Measurements from ENCODE around the gene MAP3K19.
"Not testable (repeated sequence)": the region's sequence is repeated elsewhere in the genome, so short reads cannot be mapped to it uniquely, and the experiment has no call there.

Gene MAP3K19

DNA sequence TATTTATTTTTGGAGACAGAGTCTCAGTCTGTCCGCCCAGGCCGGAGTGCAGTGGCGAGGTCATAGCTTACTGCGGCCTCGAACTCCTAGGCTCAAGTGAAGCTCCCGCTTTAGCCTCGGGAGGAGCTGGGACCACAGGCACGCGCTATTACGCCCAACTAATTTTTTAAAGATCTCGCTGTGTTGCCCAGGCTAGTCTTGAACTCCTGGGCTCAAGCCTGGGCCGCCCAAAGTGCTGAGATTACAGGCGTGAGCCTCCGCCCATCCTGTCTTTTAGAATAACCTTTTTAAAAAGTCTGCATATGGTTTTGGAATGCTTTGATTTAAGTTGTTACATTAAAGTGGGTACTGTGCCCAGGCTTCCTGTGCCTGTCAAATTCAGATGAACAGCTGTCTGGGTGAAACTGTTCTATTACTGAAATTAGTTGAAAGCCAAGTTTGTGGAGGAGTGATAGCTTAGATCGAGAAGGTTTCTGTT lies 5.8 kb upstream of the MAP3K19 start:
- in situ Hi-C loops (cut with MboI; ENCODE audit: low sequenced_read_pairs) = no loop called here

DNA sequence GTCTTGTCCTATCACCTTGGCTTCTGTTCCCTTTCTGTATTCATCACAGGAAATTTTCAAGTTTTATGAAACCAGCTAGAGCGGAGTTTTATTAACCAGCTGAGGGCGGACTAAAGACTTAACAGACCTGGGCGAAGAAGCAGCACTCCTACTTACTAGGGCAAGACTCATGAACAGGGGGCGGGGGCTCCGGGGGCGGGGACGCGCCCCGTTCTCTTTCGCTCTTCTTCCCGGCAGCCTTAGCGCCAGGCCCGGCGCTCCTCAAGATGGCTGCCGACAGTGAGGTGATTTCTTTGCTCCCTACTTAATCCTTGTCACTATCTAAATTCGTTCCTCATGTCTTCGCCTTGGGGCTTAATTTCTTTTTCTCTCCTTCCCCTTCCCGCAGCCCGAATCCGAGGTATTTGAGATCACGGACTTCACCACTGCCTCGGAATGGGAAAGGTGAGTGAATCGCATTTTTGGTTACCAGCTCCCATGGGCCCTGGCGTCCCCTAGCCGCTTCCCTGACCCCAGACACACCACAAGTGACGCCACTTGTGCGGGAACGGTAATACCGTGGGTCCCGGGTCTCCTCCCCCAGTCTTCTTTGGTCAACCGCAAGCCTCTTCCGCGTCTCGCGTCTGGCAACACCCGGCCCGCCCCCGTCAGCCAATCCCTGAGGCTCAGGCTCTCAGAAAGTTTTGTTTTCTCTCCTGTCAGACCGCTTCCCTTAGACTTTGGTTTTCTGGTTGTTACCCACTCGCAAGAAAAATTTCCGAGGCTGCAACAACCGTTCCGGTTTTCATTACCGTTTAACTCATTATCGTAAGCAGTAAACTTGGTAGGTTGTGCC lies 5.0 kb upstream of the MAP3K19 start, which contains the start of gene RAB3GAP1:
TSS of gene RAB3GAP1 (plus strand) at position 251 of the 835 bp plus-strand sequence. CDS start at position 267, 16 bp downstream.
- in situ Hi-C loops (cut with MboI; ENCODE audit: low sequenced_read_pairs) = no loop called here

DNA sequence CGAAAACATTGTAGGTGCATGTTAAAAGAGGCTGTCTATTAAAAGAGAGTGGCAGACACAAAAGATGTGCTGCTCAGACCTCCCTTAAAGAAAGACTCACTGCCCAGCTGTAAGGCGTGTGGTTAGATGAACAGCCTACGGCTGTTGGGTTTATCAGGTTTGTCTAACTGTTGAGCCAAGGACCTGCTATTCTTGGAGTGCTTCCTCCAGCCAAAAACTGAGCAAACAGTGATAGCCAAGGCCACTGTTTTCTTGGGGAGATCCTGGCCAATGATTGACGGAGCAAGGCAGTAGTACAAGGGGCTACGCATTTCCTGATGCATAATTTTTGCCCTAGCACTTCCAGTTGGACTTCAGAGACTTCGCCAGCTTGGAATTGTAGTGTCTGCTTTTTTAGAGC lies 3.4 kb upstream of the MAP3K19 start:
- in situ Hi-C loops (cut with MboI; ENCODE audit: low sequenced_read_pairs) = no loop called here

DNA sequence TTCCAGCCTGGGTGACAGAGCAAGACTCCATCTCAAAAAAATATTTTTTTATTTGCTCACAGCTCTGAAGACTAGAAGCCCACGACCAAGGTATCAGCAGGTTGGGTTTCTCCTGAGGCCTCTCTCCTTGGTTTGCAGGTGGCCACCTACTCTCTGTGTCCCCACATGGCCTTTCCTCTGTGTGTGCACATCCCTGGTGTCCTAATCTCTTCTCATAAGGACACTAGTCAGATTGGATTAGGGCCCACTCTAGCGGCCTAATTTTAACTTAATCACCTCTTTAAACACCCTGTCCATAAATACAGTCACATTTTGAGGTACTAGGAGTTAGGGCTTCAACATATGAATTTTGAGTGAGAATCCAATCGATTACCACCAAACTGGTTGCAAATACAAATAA lies 2.9 kb upstream of the MAP3K19 start:
- in situ Hi-C loops (cut with MboI; ENCODE audit: low sequenced_read_pairs) = no loop called here

DNA sequence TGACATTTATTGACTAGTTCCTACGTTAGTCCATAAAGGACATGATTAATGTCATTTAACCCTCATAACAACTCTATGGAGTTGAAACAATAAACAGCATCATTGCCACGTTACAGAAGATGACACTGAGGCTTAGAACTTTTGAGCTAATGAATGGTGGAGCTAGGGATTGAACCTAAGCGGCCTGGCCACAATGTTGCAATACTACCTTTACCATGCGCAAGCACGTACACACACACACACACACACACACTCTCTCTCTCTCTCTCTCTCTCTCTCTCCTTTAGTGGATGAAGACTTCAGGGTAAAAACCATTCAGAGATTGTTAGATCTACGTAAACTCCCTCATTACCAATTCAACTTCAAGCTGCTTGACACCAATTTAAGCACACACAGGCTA lies 875 bp upstream of the MAP3K19 start:
- in situ Hi-C loops (cut with MboI; ENCODE audit: low sequenced_read_pairs) = no loop called here

DNA sequence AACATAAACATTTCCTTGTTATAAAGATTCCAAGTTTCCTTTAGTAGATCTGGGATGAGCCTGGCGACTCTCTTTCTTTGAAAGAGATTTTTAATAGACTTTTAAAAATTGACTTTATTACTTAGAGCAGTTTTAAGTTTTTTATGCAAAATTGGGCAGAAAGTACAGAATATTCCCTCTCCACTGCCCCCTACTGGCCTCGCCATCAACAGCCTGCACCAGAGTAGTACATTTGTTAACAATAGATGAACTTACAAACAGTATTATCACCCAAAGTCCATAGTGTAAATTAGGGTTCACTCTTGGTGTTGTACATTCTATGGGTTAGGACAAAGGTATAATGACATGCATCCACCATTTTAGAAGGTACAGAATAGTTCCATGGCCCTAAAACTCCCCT lies 3.9 kb downstream of the MAP3K19 start:
- in situ Hi-C loops (cut with MboI; ENCODE audit: low sequenced_read_pairs) = no loop called here

DNA sequence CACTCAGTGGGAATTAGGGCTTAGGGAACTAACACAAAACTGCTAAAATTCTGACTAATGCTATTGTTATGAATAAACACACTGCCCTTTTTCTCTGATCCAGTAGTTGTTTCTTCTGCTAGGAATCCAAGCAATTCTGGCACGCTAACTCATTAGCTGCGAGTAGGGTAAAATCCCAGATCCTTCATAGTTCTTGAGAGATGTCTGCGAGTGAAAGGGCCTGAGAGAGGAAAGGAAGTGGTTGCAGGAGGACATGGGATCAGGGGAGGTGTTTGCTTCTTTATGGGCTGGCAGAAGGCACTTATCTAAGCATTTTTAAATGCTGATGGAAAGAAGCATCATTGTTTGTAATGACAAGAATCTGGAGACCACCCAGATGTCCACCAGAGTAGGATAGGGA lies 9.4 kb downstream of the MAP3K19 start:
- in situ Hi-C loops (cut with MboI; ENCODE audit: low sequenced_read_pairs) = no loop called here

DNA sequence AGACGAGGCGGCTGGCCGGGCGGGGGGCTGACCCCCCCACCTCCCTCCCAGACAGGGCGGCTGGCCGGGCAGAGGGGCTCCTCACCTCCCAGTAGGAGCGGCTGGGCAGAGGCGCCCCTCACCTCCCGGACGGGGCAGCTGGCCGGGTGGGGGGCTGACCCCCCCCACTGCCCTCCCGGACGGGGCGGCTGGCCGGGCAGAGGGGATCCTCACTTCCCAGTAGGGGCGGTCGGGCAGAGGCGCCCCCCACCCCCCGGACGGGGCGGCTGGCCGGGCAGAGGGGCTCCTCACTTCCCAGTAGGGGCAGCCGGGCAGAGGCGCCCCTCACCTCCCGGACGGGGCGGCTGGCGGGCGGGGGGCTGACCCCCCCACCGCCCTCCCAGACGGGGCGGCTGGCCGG lies 14.0 kb downstream of the MAP3K19 start:
- in situ Hi-C loops (cut with MboI; ENCODE audit: low sequenced_read_pairs) = not testable (repeated sequence)

DNA sequence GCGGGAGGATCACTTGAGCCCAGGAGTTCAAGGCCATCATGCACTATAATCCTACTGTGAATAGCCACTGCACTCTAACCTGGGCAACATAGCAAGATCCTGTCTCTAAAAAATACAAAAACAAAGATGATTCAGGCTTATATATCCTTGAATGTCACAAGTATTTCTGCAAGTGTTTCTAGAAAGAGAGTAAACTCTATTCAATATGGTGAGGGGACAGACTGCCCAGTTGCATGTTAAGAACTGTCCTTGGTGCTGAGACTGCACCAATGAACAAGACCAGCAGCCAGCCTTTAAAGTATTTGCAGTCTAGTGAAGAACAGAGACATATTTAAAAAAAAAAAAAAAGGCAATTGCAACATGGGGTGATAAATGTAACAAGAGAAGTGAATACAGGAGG lies 16.4 kb downstream of the MAP3K19 start:
- in situ Hi-C loops (cut with MboI; ENCODE audit: low sequenced_read_pairs) = no loop called here

DNA sequence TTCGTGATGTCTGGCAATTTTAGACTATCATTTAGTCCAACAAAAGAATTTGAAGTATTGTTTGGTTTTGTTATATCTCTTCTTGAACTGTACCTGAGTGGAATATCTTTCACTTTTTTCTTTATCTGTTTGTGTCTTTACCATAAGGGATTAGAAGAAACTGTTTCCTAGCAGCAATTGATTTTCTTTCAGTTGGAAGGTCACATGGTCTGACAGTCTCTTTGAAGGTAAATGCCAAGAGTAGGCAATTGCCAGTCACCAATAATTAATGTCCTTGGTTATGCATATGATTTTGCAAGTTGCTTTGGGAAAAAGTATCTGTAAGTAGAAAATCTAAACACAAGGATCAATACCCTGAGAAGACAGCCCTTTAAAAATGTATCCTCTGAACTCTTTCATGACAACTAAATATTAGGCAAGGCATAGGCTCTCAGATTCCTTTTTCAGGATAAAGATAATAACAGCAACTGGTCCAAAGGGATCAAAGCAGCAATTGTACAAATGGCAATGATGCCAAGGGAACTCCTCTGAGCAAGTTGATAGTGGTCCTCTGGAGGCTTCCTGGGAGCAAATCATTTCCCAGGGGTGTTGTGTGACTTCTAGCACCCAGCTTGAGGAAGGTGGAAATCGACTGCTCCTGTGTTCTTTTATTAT lies 17.6 kb downstream of the MAP3K19 start:
- in situ Hi-C loops (cut with MboI; ENCODE audit: low sequenced_read_pairs) = no loop called here

DNA sequence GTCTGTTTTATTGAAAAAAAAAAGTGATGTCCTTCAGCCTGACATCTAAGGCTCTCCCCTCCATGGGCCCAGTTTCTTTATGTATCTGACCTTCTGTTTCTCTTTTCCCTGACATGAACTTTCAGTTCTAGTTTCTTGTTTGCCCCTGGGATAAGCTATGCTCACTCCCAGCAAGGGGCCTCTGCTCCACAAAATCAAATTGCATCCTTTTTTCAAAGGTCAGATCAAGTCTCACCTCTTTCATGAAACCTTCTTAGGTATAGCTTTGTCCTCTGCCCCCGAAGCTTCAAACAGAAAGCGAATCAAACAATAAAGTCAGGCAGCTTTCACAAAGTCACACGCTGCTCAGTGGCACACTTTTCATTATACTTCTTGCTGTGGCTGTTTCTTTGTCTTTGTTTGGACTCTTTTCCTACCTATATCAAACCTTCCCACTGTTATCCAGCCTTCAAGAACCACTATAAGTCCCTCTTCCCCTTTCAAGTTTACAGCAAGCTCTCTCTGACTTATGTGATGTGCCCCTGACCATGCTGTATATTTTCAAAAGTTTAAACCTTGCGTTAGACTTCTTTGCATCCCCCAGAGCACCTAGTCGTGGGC lies 23.3 kb downstream of the MAP3K19 start:
- in situ Hi-C loops (cut with MboI; ENCODE audit: low sequenced_read_pairs) = loop anchor here (25.0 kb wide), 1 partner anchor 688 kb away; no protein-coding TSS in a partner anchor

DNA sequence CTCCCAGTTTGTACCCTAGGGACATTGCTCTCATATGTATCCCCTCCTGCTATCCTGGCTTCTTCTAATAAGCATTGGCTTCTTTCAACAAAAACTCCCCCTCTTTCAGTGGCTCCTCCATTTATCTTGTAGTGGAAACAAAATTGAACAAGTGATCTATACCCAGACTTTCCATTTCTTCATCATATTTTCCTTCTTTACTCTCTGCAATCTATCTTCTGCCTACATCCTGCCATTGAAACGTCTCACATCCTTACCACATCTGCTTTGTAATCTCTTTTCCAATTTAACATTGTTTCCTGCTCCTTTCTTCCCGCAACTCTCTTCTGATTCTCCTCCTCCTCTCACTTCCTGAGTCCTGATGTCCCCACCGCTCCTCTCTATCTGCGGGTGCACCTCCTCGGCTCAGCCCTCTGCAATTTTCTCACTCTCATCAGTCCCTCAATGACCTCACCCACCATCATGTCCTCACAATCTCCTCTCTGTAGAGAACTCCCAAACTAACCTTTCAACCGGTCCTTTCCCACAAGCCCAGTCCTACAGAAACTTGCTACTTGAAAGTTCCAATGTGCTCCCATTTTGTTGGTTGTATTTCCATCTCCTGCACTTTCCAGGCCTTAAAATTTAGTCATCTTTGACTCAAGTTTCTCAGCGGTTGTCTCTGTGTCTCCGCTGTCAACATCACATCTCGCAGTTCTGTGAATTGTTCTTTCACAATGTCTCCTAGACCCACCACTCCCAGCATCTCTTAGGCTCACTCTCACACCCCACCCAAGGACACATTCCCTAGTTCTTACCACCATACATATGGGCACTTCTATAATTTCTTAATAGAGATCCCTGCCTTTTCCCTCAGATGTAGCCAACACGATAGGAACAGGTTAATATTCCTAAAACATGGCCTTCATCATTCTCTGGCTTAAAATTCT lies 24.0 kb downstream of the MAP3K19 start:
- in situ Hi-C loops (cut with MboI; ENCODE audit: low sequenced_read_pairs) = loop anchor here (25.0 kb wide), 1 partner anchor 689 kb away; no protein-coding TSS in a partner anchor

DNA sequence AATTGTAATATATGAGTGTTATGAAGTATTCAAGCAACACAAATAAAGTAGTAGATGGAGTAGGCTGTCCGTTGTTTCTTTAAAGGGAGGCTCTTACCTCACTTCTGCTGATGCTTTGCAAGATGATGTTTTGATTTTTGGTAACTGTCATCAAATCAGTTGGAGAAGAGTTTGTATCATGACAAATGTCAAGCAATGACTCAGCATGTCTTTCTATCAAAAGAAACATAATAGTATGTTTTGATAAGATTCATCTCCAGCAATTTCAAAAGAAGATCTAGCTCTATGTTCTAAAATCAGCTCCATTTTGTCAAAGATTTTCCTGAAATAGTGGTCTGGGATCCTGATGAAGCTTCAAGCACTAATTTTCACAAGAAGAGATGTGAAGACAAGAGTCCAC lies 25.6 kb downstream of the MAP3K19 start:
- in situ Hi-C loops (cut with MboI; ENCODE audit: low sequenced_read_pairs) = loop anchor here (25.0 kb wide), 1 partner anchor 691 kb away; no protein-coding TSS in a partner anchor

DNA sequence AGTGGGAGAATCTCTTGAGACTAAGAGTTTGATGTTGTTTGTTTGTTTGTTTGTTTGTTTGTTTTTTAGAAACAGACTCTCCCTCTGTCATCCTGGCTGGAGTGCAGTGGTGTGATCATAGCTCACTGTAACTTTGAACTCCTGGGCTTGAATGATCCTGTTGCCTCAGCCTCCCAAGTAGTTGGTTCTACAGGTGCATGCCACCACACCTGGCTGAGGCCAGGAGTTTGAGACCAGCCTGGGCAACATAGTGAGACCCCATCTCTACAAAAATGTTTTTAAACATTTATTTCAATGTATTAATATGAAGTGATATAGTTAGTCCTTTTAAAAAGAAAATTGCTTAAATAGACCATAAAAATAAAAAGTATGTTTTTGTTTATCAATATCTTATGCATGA lies 35.6 kb downstream of the MAP3K19 start:
- in situ Hi-C loops (cut with MboI; ENCODE audit: low sequenced_read_pairs) = loop anchor here (25.0 kb wide), 1 partner anchor 701 kb away; no protein-coding TSS in a partner anchor

DNA sequence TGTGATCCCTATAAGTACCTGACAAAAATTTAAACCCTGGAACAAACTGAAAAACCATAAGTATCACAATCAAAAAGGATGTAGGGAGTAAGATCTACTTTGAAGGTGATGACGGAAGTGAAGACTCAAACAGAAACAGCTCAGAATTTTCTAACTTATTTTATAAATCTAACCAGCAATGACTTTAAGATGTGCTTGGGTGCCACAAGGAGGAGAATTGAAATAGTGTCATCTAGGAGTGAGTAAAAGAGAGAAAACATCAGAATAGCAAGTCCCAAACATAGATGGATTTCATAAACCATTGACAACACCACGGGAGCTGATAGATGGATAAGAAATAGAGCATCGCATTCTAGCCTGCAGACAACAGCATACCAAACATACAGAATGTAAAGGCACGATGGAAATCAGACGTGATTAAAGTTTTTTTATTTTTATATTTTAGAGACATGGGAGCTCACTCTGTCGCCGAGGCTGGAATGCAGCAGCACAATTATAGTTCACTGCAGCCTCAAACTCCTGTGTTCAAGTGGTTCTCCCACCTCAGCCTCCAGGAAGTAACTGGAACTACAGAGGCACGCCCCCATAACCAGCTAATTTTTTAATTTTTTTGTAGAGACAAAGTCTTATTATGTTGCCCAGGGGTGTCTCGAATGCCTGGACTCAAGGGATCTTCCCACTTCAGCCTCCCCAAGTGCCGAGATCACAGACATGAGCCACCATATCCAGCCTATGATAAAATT lies 36.9 kb downstream of the MAP3K19 start:
- in situ Hi-C loops (cut with MboI; ENCODE audit: low sequenced_read_pairs) = loop anchor here (25.0 kb wide), 1 partner anchor 702 kb away; no protein-coding TSS in a partner anchor

DNA sequence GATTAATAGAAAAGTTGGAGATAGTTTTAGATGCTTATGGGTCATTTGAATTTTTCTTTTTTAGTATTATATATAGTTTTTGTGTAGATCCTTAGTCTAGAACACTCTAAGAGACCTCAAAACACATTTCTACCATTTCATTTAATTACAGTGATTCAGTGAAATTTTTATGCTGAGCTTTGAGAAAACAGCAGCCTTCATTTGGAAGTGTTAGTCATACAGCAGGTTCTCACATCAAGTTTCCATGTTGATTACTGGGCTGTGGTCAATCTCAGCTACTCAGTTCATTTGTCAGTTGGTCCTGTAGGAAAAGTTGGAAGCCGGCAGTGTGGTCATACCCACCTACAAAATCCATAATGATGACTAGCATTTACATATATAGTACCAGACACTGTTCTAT lies 37.9 kb downstream of the MAP3K19 start:
- in situ Hi-C loops (cut with MboI; ENCODE audit: low sequenced_read_pairs) = loop anchor here (25.0 kb wide), 1 partner anchor 703 kb away; no protein-coding TSS in a partner anchor

DNA sequence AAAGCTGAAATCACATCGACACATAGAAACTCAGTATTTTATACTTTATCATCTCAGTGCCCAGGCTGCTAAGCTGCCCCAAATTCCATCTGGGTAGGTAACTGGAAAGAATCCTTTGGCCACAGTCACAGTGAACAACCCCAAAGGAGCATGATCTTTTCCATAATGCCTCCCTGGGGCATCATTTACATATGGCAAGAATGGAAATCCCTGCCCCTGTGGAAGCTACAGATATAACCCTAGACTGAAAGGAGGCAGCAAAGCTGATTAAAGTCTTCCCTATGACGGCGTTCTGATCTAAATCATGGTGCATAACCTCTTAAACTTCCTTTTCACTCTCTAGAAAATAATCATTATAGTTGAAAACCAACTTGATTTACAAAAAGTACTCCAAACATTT lies 41.5 kb downstream of the MAP3K19 start:
- in situ Hi-C loops (cut with MboI; ENCODE audit: low sequenced_read_pairs) = loop anchor here (25.0 kb wide), 1 partner anchor 707 kb away; no protein-coding TSS in a partner anchor

DNA sequence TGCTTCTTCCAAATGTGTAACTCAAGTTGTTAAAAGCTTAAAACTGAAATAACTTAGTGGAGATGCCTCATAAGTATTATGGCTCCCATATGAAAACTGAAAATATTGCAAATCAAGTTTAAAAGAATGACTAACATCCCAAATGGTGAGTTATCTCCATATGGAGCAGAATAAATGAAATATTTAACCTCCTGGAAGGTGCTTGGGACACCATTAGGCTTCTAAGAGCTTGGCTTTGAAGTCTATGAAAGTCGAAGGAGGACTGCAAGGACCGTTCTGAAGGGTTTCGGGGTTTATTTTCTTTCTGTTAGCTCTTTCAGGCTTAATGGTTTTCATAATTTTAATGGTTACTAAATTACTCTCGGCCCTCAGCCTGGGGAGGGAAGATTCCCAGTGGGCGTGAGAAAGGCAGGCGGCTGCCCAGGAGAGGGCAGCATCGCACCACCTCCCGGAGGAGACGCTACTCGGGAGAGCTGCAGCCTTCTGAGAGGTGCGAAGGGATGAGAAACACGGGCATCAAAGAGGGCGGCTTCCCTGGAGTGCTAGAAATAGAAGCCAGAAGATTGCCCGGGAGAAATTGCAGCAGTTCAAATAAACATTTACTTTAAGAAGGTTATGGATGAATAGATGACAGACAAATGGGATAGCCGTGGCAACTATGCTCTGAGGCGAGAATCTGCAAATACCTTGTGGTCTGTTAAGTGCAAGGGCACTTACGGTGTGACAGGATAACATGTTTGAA lies 43.1 kb downstream of the MAP3K19 start:
- in situ Hi-C loops (cut with MboI; ENCODE audit: low sequenced_read_pairs) = loop anchor here (25.0 kb wide), 1 partner anchor 708 kb away; no protein-coding TSS in a partner anchor

DNA sequence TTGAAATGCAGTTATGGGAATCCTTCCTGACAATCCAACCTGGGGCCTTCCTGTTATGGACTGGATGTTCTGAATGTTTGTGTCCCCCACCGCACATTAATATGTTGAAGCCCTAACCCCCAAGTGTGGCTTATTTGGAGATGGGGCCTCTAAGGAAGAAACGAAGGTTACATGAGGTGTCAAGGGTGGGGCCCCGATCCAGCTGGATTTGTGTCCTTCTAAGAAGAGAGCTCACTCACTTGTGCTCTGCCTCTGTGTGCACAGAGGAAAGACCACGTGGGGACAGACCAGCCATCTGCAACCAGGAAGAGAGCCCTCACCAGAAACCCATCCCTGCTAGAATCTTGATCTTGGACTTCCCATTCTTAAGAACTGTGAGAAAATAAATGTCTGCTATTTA lies 44.4 kb downstream of the MAP3K19 start:
- in situ Hi-C loops (cut with MboI; ENCODE audit: low sequenced_read_pairs) = loop anchor here (25.0 kb wide), 1 partner anchor 709 kb away; no protein-coding TSS in a partner anchor

Measured in HL-60/S4 (cell line).